ENCODE data around the gene TSHZ3. TPM values are rescaled to one million over a fixed set of nuclear protein-coding genes. Genes with fewer than 3 reads are reported as not detected.

TSHZ3 gene
- total and polyA plus RNA-seq, 2 of the 13 experiments (the other 11 are each of a cell fraction or from before 2014, with no cell fraction given) = not detected

DNA sequence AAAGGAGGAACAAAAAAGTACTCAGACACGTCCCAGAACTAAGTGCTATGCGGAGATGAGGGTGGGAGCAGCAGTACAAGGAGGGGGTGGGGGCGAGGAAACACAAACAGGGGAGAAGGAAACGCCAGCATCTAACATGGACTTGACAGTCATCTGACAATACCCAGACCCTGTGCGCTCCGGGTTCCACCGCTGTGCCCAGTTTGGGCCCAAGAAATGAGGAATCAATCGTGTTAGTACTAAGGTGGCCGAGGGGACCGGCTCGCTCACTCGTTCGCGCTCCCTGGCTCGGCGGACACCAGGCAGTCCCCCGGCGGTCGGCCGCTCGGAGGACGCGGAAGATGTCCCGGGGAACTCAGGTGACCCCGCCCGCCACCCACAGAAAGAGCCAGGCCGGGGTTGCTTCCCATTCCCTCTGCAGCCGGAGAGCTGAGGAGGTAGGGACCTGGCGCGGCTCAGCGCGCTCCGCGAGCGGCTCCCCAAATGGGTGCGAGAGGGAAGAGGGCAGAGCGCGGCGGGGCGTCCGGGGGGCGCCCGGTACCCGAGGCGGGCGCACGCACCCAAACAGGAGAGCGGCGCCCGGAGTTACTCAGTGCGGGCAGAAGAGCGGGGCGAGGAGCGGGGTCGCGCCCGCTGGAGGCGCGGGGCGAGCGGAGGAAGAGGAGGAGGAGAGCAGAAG is 616 bp downstream of the TSHZ3 start (continued):
- TF ChIP-seq, protein P1, sequence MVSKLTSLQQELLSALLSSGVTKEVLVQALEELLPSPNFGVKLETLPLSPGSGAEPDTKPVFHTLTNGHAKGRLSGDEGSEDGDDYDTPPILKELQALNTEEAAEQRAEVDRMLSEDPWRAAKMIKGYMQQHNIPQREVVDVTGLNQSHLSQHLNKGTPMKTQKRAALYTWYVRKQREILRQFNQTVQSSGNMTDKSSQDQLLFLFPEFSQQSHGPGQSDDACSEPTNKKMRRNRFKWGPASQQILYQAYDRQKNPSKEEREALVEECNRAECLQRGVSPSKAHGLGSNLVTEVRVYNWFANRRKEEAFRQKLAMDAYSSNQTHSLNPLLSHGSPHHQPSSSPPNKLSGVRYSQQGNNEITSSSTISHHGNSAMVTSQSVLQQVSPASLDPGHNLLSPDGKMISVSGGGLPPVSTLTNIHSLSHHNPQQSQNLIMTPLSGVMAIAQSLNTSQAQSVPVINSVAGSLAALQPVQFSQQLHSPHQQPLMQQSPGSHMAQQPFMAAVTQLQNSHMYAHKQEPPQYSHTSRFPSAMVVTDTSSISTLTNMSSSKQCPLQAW (CRISPR knock-in tag; IDR thresholded peaks at IDR 0.05) = no peak
- TF ChIP-seq SOX13 (IDR thresholded peaks at IDR 0.05) (no peak), SOX13 (CRISPR knock-in tag; conservative IDR thresholded peaks at IDR 0.05 in 1 of 2, IDR thresholded peaks at IDR 0.05 in 1 of 2) (no peak), ZNF776 (CRISPR knock-in tag; IDR thresholded peaks at IDR 0.05) (no peak)

- no peak overlapping the region for H3K4me2 ChIP-seq (ENCODE audit: low read depth, low read length)
- no peak for DNase-seq (ENCODE audit: low spot score)
- H2AFZ ChIP-seq (ENCODE audit: low read length) = no peak overlapping the region
- in situ Hi-C loops (cut with HindIII; ENCODE audit: extremely low pct_ligation_motif_present, low pct_unique_long_range_greater_than_20kb) (no loop called here), intact Hi-C loops (cut with micrococcal nuclease; ENCODE audit: unreplicated experiment) (no loop called here)
- CTCF ChIA-PET (ENCODE audit: low intra/inter-chr PET ratio, low total read pairs) = no interaction called here
- no peaks in the 10 kb centered on the region for H4K20me1 ChIP-seq (ENCODE audit: insufficient read depth, low read length)
- no peaks in the 10 kb centered on the region for H3K36me3 ChIP-seq (replicated peaks in 1 of 2; ENCODE audit: control insufficient read depth in 1 of 2, insufficient read depth in 2 of 2, low read length in 2 of 2)
- TF ChIP-seq CREB1 (IDR thresholded peaks at IDR 0.05) = peak; percentile 87
- no peak for TF ChIP-seq CREB1 (CRISPR knock-in tag; IDR thresholded peaks at IDR 0.05)
- no peak for TF ChIP-seq ZNF33B (CRISPR knock-in tag; IDR thresholded peaks at IDR 0.05)
- H3K27me3 ChIP-seq (ENCODE audit: control insufficient read depth in 1 of 2, insufficient read depth in 2 of 2, low read length in 2 of 2) = peaks cover 4 to 58% of the 10 kb centered on the region in 2 experiments; a peak in 3 of 5 replicates
- FAIRE-seq = no peak
- H3K9me3 ChIP-seq (ENCODE audit: low read length) = no peaks in the 10 kb centered on the region
- H3K4me1 ChIP-seq (ENCODE audit: insufficient read depth, low read length) = no peaks in the 10 kb centered on the region
- WGBS (ENCODE audit: low lambda C conversion rate) = 21% methylated on average over 11 of the region's 11 CpGs
- BruUV-seq (replicated peaks) = no TSS peak
- H3K79me2 ChIP-seq (ENCODE audit: insufficient read depth, low read length) = no peaks in the 10 kb centered on the region
- no peak overlapping the region for H3K27ac ChIP-seq (ENCODE audit: extremely low read length, insufficient read depth, low read length)
- ATAC-seq = no peak
- POLR2A ChIA-PET = no interaction called here
- no peak overlapping the region for H3K4me3 ChIP-seq (replicated peaks in 1 of 3; ENCODE audit: insufficient read depth in 1 of 3, low read depth in 2 of 3, low read length in 3 of 3)
- no peak overlapping the region for H3K9ac ChIP-seq (ENCODE audit: insufficient read depth, low read depth, low read length)
Observed at GRCh38 chr19:31347828-31348392, 1.3 kb downstream of the TSHZ3 start.

Data from HepG2 (cell line).